Activated naive CD4-positive, alpha-beta T cell treated with anti-CD3 and anti-CD28 coated beads, Interleukin-2, amount 10 ng/mL, durations not matched to agents 5 hours and 36 hours (primary cell): ENCODE measurements around the gene IVL. TPM values are rescaled to one million over a fixed set of nuclear protein-coding genes. Genes with fewer than 3 reads are reported as not detected.

Source experiments
- total RNA-seq, 2 experiments: library from RNA; stranded (reverse); gene quantifications; one replicate each; pipeline ENCODE4 v1.2.3, GENCODE V29; 2021

The IVL gene, protein sequence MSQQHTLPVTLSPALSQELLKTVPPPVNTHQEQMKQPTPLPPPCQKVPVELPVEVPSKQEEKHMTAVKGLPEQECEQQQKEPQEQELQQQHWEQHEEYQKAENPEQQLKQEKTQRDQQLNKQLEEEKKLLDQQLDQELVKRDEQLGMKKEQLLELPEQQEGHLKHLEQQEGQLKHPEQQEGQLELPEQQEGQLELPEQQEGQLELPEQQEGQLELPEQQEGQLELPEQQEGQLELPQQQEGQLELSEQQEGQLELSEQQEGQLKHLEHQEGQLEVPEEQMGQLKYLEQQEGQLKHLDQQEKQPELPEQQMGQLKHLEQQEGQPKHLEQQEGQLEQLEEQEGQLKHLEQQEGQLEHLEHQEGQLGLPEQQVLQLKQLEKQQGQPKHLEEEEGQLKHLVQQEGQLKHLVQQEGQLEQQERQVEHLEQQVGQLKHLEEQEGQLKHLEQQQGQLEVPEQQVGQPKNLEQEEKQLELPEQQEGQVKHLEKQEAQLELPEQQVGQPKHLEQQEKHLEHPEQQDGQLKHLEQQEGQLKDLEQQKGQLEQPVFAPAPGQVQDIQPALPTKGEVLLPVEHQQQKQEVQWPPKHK
- not detected for total RNA-seq

DNA sequence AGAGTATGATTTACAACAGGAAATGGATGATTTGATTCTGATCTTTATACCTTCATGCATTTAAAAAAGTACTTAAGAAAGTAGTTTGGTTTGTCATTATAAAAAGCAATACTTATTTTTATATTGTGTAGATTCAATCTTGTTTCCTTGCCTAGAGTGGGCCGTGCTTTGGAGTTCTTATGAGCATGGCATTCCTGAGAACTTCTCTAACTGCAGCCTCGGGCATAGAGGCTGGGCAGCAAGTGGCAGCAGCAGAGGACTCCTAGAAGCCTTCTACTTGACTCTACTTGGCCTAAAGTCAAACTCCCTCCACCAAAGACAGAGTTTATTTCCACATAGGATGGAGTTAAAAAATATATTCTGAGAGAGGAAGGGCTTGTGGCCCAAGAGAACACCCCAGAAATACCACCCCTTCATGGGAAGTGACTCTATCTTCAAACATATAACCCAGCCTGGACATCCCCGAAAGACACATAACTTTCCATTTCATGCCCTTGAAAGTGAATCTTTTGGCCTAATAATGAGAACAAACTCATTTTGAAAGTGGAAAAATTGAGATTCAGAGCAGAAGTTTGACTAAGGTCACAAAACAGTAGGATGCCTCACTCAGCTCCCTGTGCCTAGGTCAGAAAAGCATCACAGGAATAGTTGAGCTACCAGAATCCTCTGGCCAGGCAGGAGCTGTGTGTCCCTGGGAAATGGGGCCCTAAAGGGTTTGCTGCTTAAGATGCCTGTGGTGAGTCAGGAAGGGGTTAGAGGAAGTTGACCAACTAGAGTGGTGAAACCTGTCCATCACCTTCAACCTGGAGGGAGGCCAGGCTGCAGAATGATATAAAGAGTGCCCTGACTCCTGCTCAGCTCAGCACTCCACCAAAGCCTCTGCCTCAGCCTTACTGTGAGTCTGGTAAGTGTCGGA lies at the start of gene IVL:
IVL (plus strand) TSS at position 861 of the 916 bp plus-strand sequence. CDS start 1,252 bp downstream, outside the sequence.

DNA sequence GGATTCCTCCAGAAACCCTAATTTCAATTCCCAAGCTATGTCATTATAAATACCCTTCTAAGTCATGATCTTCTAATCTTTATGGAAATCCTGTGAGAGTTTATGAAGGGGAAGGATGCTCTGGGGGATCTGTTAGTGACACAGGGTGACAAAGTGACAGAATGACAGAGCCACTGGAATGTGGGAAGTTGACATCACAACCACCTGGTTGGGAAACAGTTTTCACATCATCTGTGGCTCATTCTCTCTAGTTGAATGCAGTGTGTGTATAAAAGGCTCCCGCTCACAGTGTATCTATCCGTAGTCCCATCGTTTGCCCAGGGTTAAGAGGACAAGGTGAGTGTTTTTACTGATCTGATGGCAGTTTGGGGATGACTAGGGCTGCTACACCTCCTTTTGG lies 48.6 kb upstream of the IVL start, which contains the start of gene LCE7A:
LCE7A (plus strand) TSS at position 301 of the 400 bp plus-strand sequence. CDS start 702 bp downstream, outside the sequence.

DNA sequence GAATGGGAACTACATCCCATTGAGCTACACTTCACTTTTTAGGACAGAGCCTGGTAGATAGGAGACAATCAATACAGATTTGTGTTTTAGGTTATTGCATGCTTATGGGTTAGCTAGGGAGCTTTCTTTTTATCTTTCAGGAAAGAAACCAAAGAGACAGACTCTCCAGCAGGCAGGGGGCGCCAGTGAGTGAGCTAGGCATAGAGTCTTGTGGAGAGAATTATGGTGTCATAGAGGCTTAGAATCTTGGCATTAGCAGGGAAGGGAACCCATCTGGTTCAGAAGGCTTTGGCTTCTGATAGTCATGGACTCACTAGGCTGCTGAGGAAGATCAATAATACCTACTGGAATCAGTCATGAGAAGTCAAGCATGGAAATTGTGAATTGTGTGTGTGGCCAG lies 30.3 kb upstream of the IVL start, which contains the start of gene SMCP:
SMCP (plus strand) TSS at position 281 of the 400 bp plus-strand sequence. CDS start 6,101 bp downstream, outside the sequence.

DNA sequence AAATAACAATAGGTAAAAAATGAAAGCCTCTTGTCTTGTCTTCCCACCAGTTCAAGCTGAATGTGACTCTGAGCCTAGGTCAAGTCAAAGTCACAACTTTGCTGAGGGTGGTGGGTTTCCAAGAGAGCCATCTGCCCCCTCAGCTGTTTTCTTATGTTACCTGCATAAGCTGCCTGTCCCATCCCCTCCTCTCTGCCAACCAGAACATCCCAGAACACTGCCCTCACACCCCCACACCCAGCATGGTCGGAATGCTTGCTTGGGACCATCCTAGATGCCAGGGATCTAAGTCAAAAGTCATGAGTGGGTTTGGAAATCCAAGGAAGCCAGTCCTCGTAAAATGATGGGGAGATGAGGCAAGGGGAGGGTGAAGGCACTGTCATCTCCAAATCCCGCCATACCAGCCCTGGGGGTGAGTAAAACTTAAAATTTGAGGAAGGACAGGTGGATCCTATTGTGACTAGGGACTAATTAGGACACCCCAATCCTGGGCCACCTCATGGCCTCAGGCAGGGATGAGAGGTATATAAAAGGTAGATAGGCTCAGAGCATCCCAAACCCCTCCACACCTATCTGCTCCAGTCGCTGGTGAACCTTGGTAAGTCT lies 38.4 kb downstream of the IVL start, which contains the start of gene SPRR5:
SPRR5 (plus strand) TSS at position 556 of the 606 bp plus-strand sequence. CDS start 1,349 bp downstream, outside the sequence.

Other genes with a start within 250 kb of the IVL start
- not detected for gene LCE2D, start 245.2 kb upstream of the IVL start, total RNA-seq
- gene LCE2C, start 233.3 kb upstream of the IVL start, total RNA-seq = not detected
- gene LCE2B, start 222.4 kb upstream of the IVL start, total RNA-seq = not detected
- not detected for gene LCE2A, start 210.2 kb upstream of the IVL start, total RNA-seq
- gene LCE4A, start 200.4 kb upstream of the IVL start, total RNA-seq = not detected
- gene KPRP, start 150.5 kb upstream of the IVL start, total RNA-seq = not detected
- gene LCE1F, start 133.4 kb upstream of the IVL start, total RNA-seq = not detected
- gene LCE1E, start 122.3 kb upstream of the IVL start, total RNA-seq = not detected
- not detected for gene LCE1D, start 111.8 kb upstream of the IVL start, total RNA-seq
- not detected for gene LCE1C, start 101.9 kb upstream of the IVL start, total RNA-seq
- gene LCE1B, start 96.6 kb upstream of the IVL start, total RNA-seq = not detected
- not detected for gene LCE1A, start 81.1 kb upstream of the IVL start, total RNA-seq
- gene LCE6A, start 65.7 kb upstream of the IVL start, total RNA-seq = not detected
- not detected for gene LCE7A, start 48.5 kb upstream of the IVL start, total RNA-seq
- gene SMCP, start 30.2 kb upstream of the IVL start, total RNA-seq = not detected
- gene SPRR5, start 38.7 kb downstream of the IVL start, total RNA-seq = not detected
- not detected for gene SPRR4, start 62.1 kb downstream of the IVL start, total RNA-seq
- gene SPRR1A, start 75.5 kb downstream of the IVL start, total RNA-seq = not detected
- gene SPRR3, start 93.2 kb downstream of the IVL start, total RNA-seq = not detected
- gene SPRR1B, start 122.7 kb downstream of the IVL start, total RNA-seq = not detected
- gene SPRR2D, start 132.6 kb downstream of the IVL start, total RNA-seq = not detected
- gene SPRR2A, start 149.0 kb downstream of the IVL start, total RNA-seq = not detected
- gene SPRR2B, start 163.1 kb downstream of the IVL start, total RNA-seq = not detected
- gene SPRR2E, start 186.0 kb downstream of the IVL start, total RNA-seq = not detected
- gene SPRR2F, start 205.0 kb downstream of the IVL start, total RNA-seq = not detected
- gene SPRR2G, start 242.3 kb downstream of the IVL start, total RNA-seq = not detected